PC-9 (cell line): ENCODE measurements around the gene UVSSA. TPM values are rescaled to one million over a fixed set of nuclear protein-coding genes. Genes with fewer than 3 reads are reported as not detected.

Source experiments
- BruUV-seq: library from RNA; stranded (reverse); fragments of 400-500 nt; replicated peaks from 2 replicates; lab custom pipeline; 2021; lab: Mats Ljungman, UMichigan
- CTCF ChIA-PET: fragments of 300-600 bp; sonication (Branson Sonifier 250); formaldehyde crosslinking; loops from one replicate; lab custom pipeline; 2022; ENCODE audit warnings: antibody characterized with exemption; lab: Charles Lee
- POLR2A ChIA-PET: fragments of 300-600 bp; sonication (Branson Sonifier 250); formaldehyde crosslinking; loops from one replicate; lab custom pipeline; 2022; ENCODE audit warnings: antibody characterized with exemption; ENCODE audit not compliant: unreplicated experiment; lab: Charles Lee
- DNase-seq, 2 experiments: peaks; one replicate each; pipeline versions ENCODE4 v3.0.0 to v3.0.0-alpha.2; 2015 to 2022; ENCODE audit warnings: mixed read lengths in 1 of 2
- H2AFZ ChIP-seq: fragments of 200-600 bp; sonication (generic); 2 replicates; pipeline ENCODE4 v1.8.1; 2017; ENCODE audit warnings: antibody characterized with exemption
- H3F3A ChIP-seq: fragments of 200-600 bp; sonication (generic); 2 replicates; pipeline ENCODE4 v1.8.1; 2017; ENCODE audit warnings: antibody characterized with exemption, mild to moderate bottlenecking, low read depth; ENCODE audit not compliant: insufficient read depth
- H3K27ac ChIP-seq: fragments of 200-600 bp; sonication (generic); 2 replicates; pipeline ENCODE4 v1.6.1; 2016; ENCODE audit warnings: mixed run types
- H3K27me3 ChIP-seq: fragments of 200-600 bp; sonication (generic); 2 replicates; pipeline ENCODE4 v1.6.1; 2016; ENCODE audit warnings: low read depth, mixed run types; ENCODE audit not compliant: insufficient read depth
- H3K36me3 ChIP-seq: fragments of 200-600 bp; sonication (generic); 2 replicates; pipeline ENCODE4 v1.6.1; 2016; ENCODE audit warnings: low read depth, mixed run types
- H3K4me1 ChIP-seq: fragments of 200-600 bp; sonication (generic); replicated peaks from 2 replicates; pipeline ENCODE4 v1.6.1; 2016; ENCODE audit warnings: mixed run types; ENCODE audit not compliant: insufficient read depth
- H3K4me2 ChIP-seq: fragments of 200-600 bp; sonication (generic); 2 replicates; pipeline ENCODE4 v1.6.1; 2017; ENCODE audit warnings: mixed run types
- H3K4me3 ChIP-seq: fragments of 200-600 bp; sonication (generic); 2 replicates; pipeline ENCODE4 v1.6.1; 2016; ENCODE audit warnings: mixed run types
- H3K79me2 ChIP-seq: fragments of 200-600 bp; sonication (generic); 2 replicates; pipeline ENCODE4 v1.6.1; 2017; ENCODE audit warnings: low read depth, mixed run types
- H3K9me2 ChIP-seq: fragments of 200-600 bp; sonication (generic); 2 replicates; pipeline ENCODE4 v1.8.1; 2017; ENCODE audit warnings: mild to moderate bottlenecking; ENCODE audit not compliant: insufficient read depth
- H3K9me3 ChIP-seq: fragments of 200-600 bp; sonication (generic); 2 replicates; pipeline ENCODE4 v1.8.1; 2016; ENCODE audit warnings: low read depth; ENCODE audit not compliant: insufficient read depth
- H4K20me1 ChIP-seq: fragments of 200-600 bp; sonication (generic); 2 replicates; pipeline ENCODE4 v1.8.1; 2017; ENCODE audit not compliant: insufficient read depth
- EZH2 ChIP-seq: fragments of 200-600 bp; sonication (generic); IDR thresholded peaks from 2 replicates; pipeline ENCODE4 v1.8.0; 2017; ENCODE audit warnings: antibody characterized with exemption, low read depth
- intact Hi-C: fragments of 100-400 bp; cut with micrococcal nuclease; formaldehyde crosslinking; loops from one replicate; pipeline ENCODE4 v1.10.0; 2022; ENCODE audit not compliant: unreplicated experiment
- total RNA-seq: library from RNA; stranded (reverse); gene quantifications from 2 replicates; pipeline ENCODE4 v1.2.3, GENCODE V29; 2021
- TF ChIP-seq, protein P1 (sequence below): fragments of 200-600 bp; sonication (generic); conservative IDR thresholded peaks from 2 replicates; pipeline ENCODE4 v1.6.1; 2017; ENCODE audit warnings: mixed run types, antibody characterized with exemption, mild to moderate bottlenecking, moderate library complexity

The UVSSA gene
- total RNA-seq, 1 experiment from 2014 or later = 24.3 TPM

DNA sequence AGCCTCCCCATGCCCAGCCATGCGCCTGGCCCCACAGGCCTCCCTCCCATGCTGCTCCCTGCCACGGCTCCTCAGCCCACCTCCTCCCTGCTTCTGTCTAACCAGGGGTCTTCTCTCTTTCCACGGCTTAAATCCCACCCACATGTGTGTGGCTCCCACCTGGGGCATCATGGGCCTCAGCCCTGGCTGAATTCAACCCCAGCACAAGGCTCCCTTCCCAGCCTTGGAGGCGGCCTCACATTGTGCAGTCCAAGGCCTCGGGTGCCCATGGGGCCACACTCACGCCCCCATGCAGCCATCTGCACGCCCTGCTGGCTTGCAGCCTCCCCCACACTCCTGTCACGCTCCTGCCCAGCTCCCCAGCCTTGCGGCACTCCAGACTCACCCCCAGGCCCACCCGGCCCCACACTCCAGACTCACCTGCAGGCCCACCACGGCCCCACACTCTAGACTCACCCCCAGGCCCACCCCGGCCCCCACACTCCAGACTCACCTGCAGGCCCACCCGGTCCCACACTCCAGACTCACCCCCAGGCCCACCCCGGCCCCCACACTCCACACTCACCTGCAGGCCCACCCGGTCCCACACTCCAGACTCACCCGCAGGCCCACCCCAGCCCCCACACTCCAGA lies 30.4 kb upstream of the UVSSA start:
- Histone ChIP-seq H3K36me3 (0 out of 2 replicates have a peak, but pooled peaks cover 6% of the 10 kb centered on the region), H3K9me3 (no peaks in the 10 kb centered on the region), H3F3A (peaks cover 5% of the 10 kb centered on the region; the same call in 1 of the 2 replicates), H3K27me3 (no peaks in the 10 kb centered on the region), H3K4me2 (no peak overlapping the region), H4K20me1 (peaks cover 16% of the 10 kb centered on the region), H3K4me3 (no peak overlapping the region), H2AFZ (no peak overlapping the region), H3K9me2 (no peaks in the 10 kb centered on the region), H3K79me2 (no peaks in the 10 kb centered on the region), H3K27ac (no peak overlapping the region), H3K4me1 (no peaks in the 10 kb centered on the region)
- no TSS peak for BruUV-seq
- POLR2A ChIA-PET = no interaction called here
- intact Hi-C loops = no loop called here
- TF ChIP-seq, protein P1, sequence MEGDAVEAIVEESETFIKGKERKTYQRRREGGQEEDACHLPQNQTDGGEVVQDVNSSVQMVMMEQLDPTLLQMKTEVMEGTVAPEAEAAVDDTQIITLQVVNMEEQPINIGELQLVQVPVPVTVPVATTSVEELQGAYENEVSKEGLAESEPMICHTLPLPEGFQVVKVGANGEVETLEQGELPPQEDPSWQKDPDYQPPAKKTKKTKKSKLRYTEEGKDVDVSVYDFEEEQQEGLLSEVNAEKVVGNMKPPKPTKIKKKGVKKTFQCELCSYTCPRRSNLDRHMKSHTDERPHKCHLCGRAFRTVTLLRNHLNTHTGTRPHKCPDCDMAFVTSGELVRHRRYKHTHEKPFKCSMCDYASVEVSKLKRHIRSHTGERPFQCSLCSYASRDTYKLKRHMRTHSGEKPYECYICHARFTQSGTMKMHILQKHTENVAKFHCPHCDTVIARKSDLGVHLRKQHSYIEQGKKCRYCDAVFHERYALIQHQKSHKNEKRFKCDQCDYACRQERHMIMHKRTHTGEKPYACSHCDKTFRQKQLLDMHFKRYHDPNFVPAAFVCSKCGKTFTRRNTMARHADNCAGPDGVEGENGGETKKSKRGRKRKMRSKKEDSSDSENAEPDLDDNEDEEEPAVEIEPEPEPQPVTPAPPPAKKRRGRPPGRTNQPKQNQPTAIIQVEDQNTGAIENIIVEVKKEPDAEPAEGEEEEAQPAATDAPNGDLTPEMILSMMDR = no peak
- no peak for TF ChIP-seq EZH2
- no peak for DNase-seq
- CTCF ChIA-PET = no interaction called here

DNA sequence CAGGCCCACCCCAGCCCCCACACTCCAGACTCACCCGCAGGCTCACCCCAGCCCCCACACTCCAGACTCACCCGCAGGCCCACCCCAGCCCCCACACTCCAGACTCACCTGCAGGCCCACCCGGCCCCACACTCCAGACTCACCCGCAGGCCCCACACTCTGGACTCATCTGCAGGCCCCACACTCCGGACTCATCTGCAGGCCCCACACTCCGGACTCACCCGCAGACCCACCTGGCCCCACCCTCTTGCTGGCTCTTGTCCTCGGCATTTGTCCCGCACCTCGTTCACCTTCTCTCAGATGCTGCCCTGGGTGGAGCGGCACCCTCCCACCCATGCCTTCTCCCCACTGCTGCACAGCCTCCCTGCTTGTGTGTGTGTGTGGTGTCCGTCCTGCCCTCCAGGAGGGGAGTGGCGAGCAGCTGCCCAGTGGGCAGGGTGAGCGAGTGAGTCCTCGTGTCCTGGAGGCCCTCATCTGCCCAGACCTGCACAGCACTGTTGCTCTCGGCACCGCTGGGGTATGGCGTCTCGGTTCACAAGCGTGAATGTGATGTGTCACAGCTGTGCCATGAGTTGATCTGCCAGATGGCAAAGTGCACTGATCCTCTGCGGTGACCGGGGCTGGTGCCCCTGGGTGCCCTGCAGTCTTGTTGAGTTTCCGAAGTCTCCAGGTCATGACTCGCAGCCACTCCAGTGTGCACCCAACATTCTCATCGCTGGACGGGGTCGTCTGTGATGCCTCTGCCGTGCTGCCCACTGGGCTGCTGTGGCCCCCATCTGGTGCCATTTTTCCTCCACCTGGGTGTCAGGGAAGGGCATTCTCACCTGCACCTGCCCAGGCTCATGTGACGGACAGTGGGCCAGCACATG lies 29.6 kb upstream of the UVSSA start:
- Histone ChIP-seq H4K20me1 (peaks cover 10% of the 10 kb centered on the region; the same call in 1 of the 2 replicates), H3K4me3 (no peak overlapping the region), H3K79me2 (no peaks in the 10 kb centered on the region), H3F3A (peaks cover 13% of the 10 kb centered on the region; the same call in 1 of the 2 replicates), H3K27me3 (no peaks in the 10 kb centered on the region), H3K9me2 (no peaks in the 10 kb centered on the region), H3K27ac (no peak overlapping the region), H3K36me3 (0 out of 2 replicates have a peak, but pooled peaks cover 6% of the 10 kb centered on the region), H3K4me1 (no peaks in the 10 kb centered on the region), H3K4me2 (no peak overlapping the region), H3K9me3 (no peaks in the 10 kb centered on the region), H2AFZ (no peak overlapping the region)
- no peak for DNase-seq
- TF ChIP-seq EZH2 = no peak
- TF ChIP-seq, protein P1 = no peak
- CTCF ChIA-PET = no interaction called here
- intact Hi-C loops = no loop called here
- no TSS peak for BruUV-seq
- POLR2A ChIA-PET = no interaction called here

DNA sequence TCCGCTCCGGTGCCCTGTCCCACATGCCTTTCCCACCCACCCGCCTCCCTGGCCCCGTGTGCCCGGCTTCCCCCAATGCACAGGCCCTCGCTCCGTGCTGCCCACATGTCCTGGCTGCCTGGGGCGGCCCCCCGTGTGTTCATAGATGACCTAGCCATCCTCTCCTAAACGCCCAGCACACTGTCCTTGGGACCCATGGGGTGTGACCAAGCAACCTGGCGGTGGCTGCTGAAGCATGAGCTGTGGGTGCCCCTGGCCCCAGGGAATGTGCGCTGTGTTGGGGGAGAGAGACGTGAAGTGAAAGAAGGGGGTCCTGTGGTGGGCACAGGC lies 29.0 kb upstream of the UVSSA start:
- H3K27me3 ChIP-seq = no peaks in the 10 kb centered on the region
- H3K4me2 ChIP-seq = no peak overlapping the region
- H3K9me2 ChIP-seq = no peaks in the 10 kb centered on the region
- intact Hi-C loops = no loop called here
- no peaks in the 10 kb centered on the region; the same call in 1 of the 2 replicates for H3K4me1 ChIP-seq
- H2AFZ ChIP-seq = no peak overlapping the region
- BruUV-seq = no TSS peak
- POLR2A ChIA-PET = no interaction called here
- peaks cover 17% of the 10 kb centered on the region; the same call in 1 of the 2 replicates for H3F3A ChIP-seq
- H3K9me3 ChIP-seq = no peaks in the 10 kb centered on the region
- CTCF ChIA-PET = interaction anchor here (0.5 kb wide), 1 partner anchor 71 kb away, joined by 7 read pairs; no protein-coding TSS in a partner anchor
- peaks cover 4% of the 10 kb centered on the region; the same call in 1 of the 2 replicates for H4K20me1 ChIP-seq
- H3K79me2 ChIP-seq = no peaks in the 10 kb centered on the region
- no peak overlapping the region for H3K27ac ChIP-seq
- H3K4me3 ChIP-seq = no peak overlapping the region
- H3K36me3 ChIP-seq = no peaks in the 10 kb centered on the region
- TF ChIP-seq, protein P1 = no peak
- no peak for DNase-seq
